Heart right ventricle (tissue), 16 donors: ENCODE data around the gene TGFBR3L. TPM values are rescaled to one million over a fixed set of nuclear protein-coding genes. Genes with fewer than 3 reads are reported as not detected.

Source experiments
- ATAC-seq, 8 donors: fragments of 200-7000 bp; cut with Tn5 transposase; one replicate each; pipeline ENCODE4 v1.9.1; 2020; ENCODE audit warnings: mild to moderate bottlenecking in 8 of 8, moderate library complexity in 8 of 8, moderate number of reproducible peaks in 1 of 8
- DNase-seq, 2 donors: peaks; one replicate each; pipeline ENCODE4 v3.0.0-alpha.2; 2020
- H3K27ac ChIP-seq, 10 donors: fragments of 200-600 bp; sonication (generic) in 2 of 10; one replicate each; pipeline versions ENCODE4 v1.5.0 to v1.8.0; 2020 to 2022; ENCODE audit warnings: mild to moderate bottlenecking in 3 of 10
- H3K27me3 ChIP-seq, 7 donors: fragments of 200-600 bp; one replicate each; pipeline ENCODE4 v1.8.0; 2021 to 2022; ENCODE audit warnings: mild to moderate bottlenecking in 2 of 7
- H3K36me3 ChIP-seq, 9 donors: fragments of 200-600 bp; sonication (generic) in 1 of 9; one replicate each; pipeline versions ENCODE4 v1.5.0 to v1.8.0; 2020 to 2022; ENCODE audit warnings: mild to moderate bottlenecking in 2 of 9
- H3K4me1 ChIP-seq, 9 donors: fragments of 200-600 bp; sonication (generic) in 1 of 9; one replicate each; pipeline versions ENCODE4 v1.5.0 to v1.8.0; 2020 to 2022; ENCODE audit warnings: mild to moderate bottlenecking in 4 of 9
- H3K4me3 ChIP-seq, 10 donors: fragments of 200-600 bp; sonication (generic) in 2 of 10; one replicate each; pipeline versions ENCODE4 v1.5.0 to v1.8.0; 2020 to 2022; ENCODE audit warnings: mild to moderate bottlenecking in 7 of 10, moderate library complexity in 2 of 10
- H3K9me3 ChIP-seq, 11 donors: fragments of 200-600 bp in 10 of 11; sonication (generic) in 2 of 11; one replicate each; pipeline versions ENCODE4 v1.5.0 to v1.8.0; 2013 to 2022; ENCODE audit warnings: mild to moderate bottlenecking in 2 of 11, control low read depth in 1 of 11, moderate library complexity in 1 of 11
- CTCF ChIP-seq, 9 donors: fragments of 200-600 bp; sonication (generic) in 2 of 9; IDR thresholded peaks; one replicate each; pipeline versions ENCODE4 v1.5.0 to v1.8.0; 2021 to 2022; ENCODE audit warnings: antibody characterized with exemption in 9 of 9, mild to moderate bottlenecking in 5 of 9, moderate library complexity in 1 of 9
- WGBS, 2 donors: extraction: QIAGEN DNeasy Blood & Tissue Kit; methylation state at CpG; one replicate each; pipeline ENCODE4 v1.1.7; 2013; ENCODE audit warnings: inconsistent platforms in 1 of 2; 5-methylcytosine and 5-hydroxymethylcytosine counted together
- intact Hi-C, 10 donors: fragments of 100-400 bp; cut with DNase I; formaldehyde crosslinking; loops; one replicate each; pipeline versions ENCODE4 v1.11.1 to v1.14.2; 2022
- polyA plus RNA-seq, 2 donors: library from polyadenylated mRNA; stranded (reverse); fragments of 200-250 nt; gene quantifications; one replicate each; pipeline ENCODE4 v1.2.3, GENCODE V29; 2013
- total RNA-seq, 10 donors: library from RNA; stranded (reverse); fragmentation: NEBNext Ultra II Directional in 3 of 10; extraction: Animal tissue kit (Norgen Biotek cat#: 25700) in 3 of 10; gene quantifications; one replicate each; pipeline versions ENCODE4 v1.2.1 to v1.2.4, GENCODE V29; 2021 to 2023
- donor health status: Arrhythmogenic right ventricular cardiomyopathy.
- donor health status: ischemic (EF 13 %, LVEDD 7.1; RV severe dilation, severe dysfunction).
- donor health status: healthy with polysubstance abuse.
- donor health status: DM: no; HTN: yes; CAD: no.
- donor health status: DM: no; HTN: no; CAD: no.
- donor health status: ischemic (EF 25% LVEDD 6.9; RV normal size, moderate dysfunction).
- donor health status: ischemic (EF 25% LVEDD 5.7; RV mildly dilated, moderate dysfunction).
- donor health status: healthy.
- donor health status: DM: yes; HTN: yes; CAD: no.
- donor health status: Ischemic cardiomyopathy.
- donor health status: ischemic (EF 35%, LVEDD 5.7; RV mildly dilated, moderate dysfunction).
- donor health status: nonischemic (EF 11% LVEDD 7.7; RV severe dilation, severe dysfunction).
- donor health status: DM: yes; HTN: yes; CAD: no.
- donor health status: PGD.
- donor health status: ischemic (EF 29% LVEDD 5.4; RV normal size, mild dysfunction).
- donor health status: nonischemic (EF 23%, LVEDD 6.1; RV moderate dilation, normal function).

The TGFBR3L gene
- total and polyA plus RNA-seq, 12 donors: 1.1 to 11.6 (median 4.1) TPM

DNA sequence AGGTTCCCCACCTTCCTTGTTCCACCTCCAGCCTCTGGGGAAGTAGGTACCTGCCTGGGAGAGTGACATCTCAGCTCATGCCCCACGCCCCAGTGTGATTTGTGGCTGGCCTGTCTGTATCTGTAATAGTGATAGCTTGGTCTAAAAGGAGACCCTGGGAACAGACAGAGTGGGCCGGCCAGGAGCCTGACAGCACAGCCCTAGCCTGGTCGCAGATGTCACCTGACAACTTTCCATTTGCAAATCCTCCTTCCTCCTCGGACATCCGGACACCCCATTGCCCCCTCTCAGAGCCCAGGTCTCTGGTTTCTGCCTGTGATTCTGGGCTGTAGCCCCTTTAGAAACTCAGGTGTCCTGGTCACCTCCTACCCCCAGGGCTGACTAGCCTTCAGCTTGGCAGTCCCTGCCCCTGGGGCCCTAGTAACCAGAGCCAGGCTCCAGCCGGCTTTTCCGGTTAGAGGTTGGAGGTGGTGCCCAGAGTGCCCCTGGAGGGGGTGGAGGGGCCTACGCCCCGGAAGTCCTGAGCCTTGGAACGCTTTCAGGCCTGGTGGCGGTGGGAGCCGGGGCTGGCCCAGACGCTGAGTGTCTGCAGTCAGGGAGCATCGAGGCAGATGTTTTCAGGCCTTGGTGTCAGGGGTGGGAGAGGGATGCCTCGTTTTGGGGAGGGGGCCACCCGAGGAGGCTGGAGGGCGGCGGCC, 19.9 kb upstream of the TGFBR3L start:
- H3K4me3 ChIP-seq: no peak overlapping the region
- WGBS, 2 donors: 52 to 61% methylated on average over 16 to 18 of the region's 18 CpGs
- H3K36me3 ChIP-seq: no peaks in the 10 kb centered on the region
- ATAC-seq (no peak), DNase-seq (no peak)
- TF ChIP-seq CTCF (IDR thresholded peaks at IDR 0.05): no peak
- no peaks in the 10 kb centered on the region for H3K4me1 ChIP-seq
- H3K27me3 ChIP-seq: peaks cover 0 to 32% (median 21%) of the 10 kb centered on the region in 7 donors
- no peaks in the 10 kb centered on the region for H3K9me3 ChIP-seq
- intact Hi-C loops: no loop called here
- no peak overlapping the region for H3K27ac ChIP-seq

- intact Hi-C loops: no loop called here
- no peak for TF ChIP-seq CTCF (IDR thresholded peaks at IDR 0.05)
- Histone ChIP-seq H3K36me3 (no peaks in the 10 kb centered on the region), H3K27ac (no peak overlapping the region), H3K9me3 (no peaks in the 10 kb centered on the region), H3K4me1 (no peaks in the 10 kb centered on the region), H3K27me3 (peaks cover 0 to 30% (median 21%) of the 10 kb centered on the region in 7 donors), H3K4me3 (no peak overlapping the region)
- ATAC-seq: no peak
- WGBS, 2 donors: 83 to 89% methylated on average over 13 of the region's 13 CpGs
- DNase-seq: no peak
These were observed 19.1 kb upstream of the TGFBR3L start for GRCh38 chr19:7895565-7895964.

DNA sequence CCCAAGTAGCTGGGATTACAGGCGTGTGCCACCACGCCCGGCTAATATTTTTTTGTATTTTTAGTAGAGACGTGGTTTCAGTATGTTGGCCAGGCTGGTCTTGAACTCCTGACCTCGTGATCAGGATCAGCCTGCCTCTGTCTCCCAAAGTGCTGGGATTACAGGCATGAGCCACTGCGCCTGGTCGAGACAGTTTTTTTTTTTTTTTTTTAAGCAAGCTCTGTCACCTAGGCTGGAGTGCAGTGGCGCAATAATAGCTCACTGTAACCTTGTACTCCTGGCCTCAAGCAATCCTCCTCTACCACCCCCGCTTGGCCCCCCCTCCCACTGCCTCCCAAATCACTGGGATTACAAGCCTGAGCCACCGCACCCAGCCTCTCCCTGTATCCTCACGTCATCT, 17.3 kb upstream of the TGFBR3L start:
- H3K9me3 ChIP-seq: no peaks in the 10 kb centered on the region
- no peak overlapping the region for H3K27ac ChIP-seq
- ATAC-seq: no peak
- 86 to 88% methylated on average over 11 of the region's 11 CpGs for WGBS, 2 donors
- peaks cover 0 to 30% (median 20%) of the 10 kb centered on the region in 7 donors for H3K27me3 ChIP-seq
- no peak for TF ChIP-seq CTCF (IDR thresholded peaks at IDR 0.05)
- H3K36me3 ChIP-seq: no peaks in the 10 kb centered on the region
- intact Hi-C loops: no loop called here
- peaks cover 0 to under 1% (median 0%) of the 10 kb centered on the region in 9 donors for H3K4me1 ChIP-seq
- no peak overlapping the region for H3K4me3 ChIP-seq
- no peak for DNase-seq

- peaks cover 3 to 11% (median 8%) of the 10 kb centered on the region in 9 donors for H3K4me1 ChIP-seq
- no peak for TF ChIP-seq CTCF (IDR thresholded peaks at IDR 0.05)
- no peak for ATAC-seq
- peaks cover 0 to 17% (median 10%) of the 10 kb centered on the region in 7 donors for H3K27me3 ChIP-seq
- intact Hi-C loops: no loop called here
- H3K4me3 ChIP-seq: no peak overlapping the region
- DNase-seq: no peak
- no peaks in the 10 kb centered on the region for H3K36me3 ChIP-seq
- no peaks in the 10 kb centered on the region for H3K9me3 ChIP-seq
- H3K27ac ChIP-seq: no peak overlapping the region
- 90 to 94% methylated on average over 16 of the region's 16 CpGs for WGBS, 2 donors
These were observed 15.7 kb upstream of the TGFBR3L start for GRCh38 chr19:7898967-7899366.
